Measurements from ENCODE around the gene ILKAP. TPM values are rescaled to one million over a fixed set of nuclear protein-coding genes. Genes with fewer than 3 reads are reported as not detected.

Gene ILKAP
- total RNA-seq, 2 experiments from 2014 or later: 55.3 to 56.6 TPM

GRCh38 chr2:238142382-238143205 is 60.9 kb downstream of the ILKAP start:
- POLR2A ChIA-PET: no interaction called here
- CTCF ChIA-PET: no interaction called here

GRCh38 chr2:238141541-238142318 is 61.8 kb downstream of the ILKAP start:
- ChIA-PET POLR2A (no interaction called here), CTCF (no interaction called here)

GRCh38 chr2:238140721-238141540 is 62.6 kb downstream of the ILKAP start:
- CTCF ChIA-PET: interaction anchor here (1.4 kb wide), 1 partner anchor 162 kb away, joined by 3 read pairs; no protein-coding TSS in a partner anchor
- POLR2A ChIA-PET: no interaction called here

- ChIA-PET POLR2A (no interaction called here), CTCF (interaction anchor here (1.4 kb wide), 1 partner anchor 161 kb away, joined by 3 read pairs; no protein-coding TSS in a partner anchor)
These were observed 63.5 kb downstream of the ILKAP start for GRCh38 chr2:238140040-238140439.

GRCh38 chr2:238139196-238140039 is 64.1 kb downstream of the ILKAP start:
- CTCF ChIA-PET: interaction anchor here (0.7 to 1.4 kb wide), 3 partner anchors 28 to 160 kb away, joined by 3 to 4 read pairs (median 3); no protein-coding TSS in a partner anchor
- POLR2A ChIA-PET: no interaction called here

GRCh38 chr2:238138331-238139195 is 64.9 kb downstream of the ILKAP start, which contains the start of gene KLHL30:
Gene KLHL30, plus strand, starts transcription at chr2:238138668. Its CDS starts 2,087 bp downstream, at chr2:238140755.
- CTCF ChIA-PET: interaction anchor here (0.7 to 0.8 kb wide), 3 partner anchors 27 to 169 kb away, joined by 3 to 4 read pairs (median 3); no protein-coding TSS in a partner anchor
- POLR2A ChIA-PET: no interaction called here

GRCh38 chr2:238137885-238138284 is 65.6 kb downstream of the ILKAP start:
- POLR2A ChIA-PET: no interaction called here
- CTCF ChIA-PET: interaction anchor here (0.8 kb wide), 1 partner anchor 168 kb away, joined by 3 read pairs; no protein-coding TSS in a partner anchor

GRCh38 chr2:238136820-238137537 is 66.5 kb downstream of the ILKAP start:
- POLR2A ChIA-PET: no interaction called here
- CTCF ChIA-PET: interaction anchor here (0.6 kb wide), 1 partner anchor 143 kb away, joined by 3 read pairs; no protein-coding TSS in a partner anchor

GRCh38 chr2:238135601-238136150 is 67.8 kb downstream of the ILKAP start:
- ChIA-PET CTCF (no interaction called here), POLR2A (no interaction called here)

- POLR2A ChIA-PET: no interaction called here
These were observed 69.1 kb downstream of the ILKAP start for GRCh38 chr2:238134393-238134785.

GRCh38 chr2:238133499-238134392 is 69.7 kb downstream of the ILKAP start:
- ChIA-PET POLR2A (no interaction called here), CTCF (no interaction called here)

More at GRCh38 chr2:238134393-238134785, 69.1 kb downstream of the ILKAP start:
- CTCF ChIA-PET: no interaction called here

- CTCF ChIA-PET: no interaction called here
These were observed 70.7 kb downstream of the ILKAP start for GRCh38 chr2:238132463-238133450.

GRCh38 chr2:238131761-238132462 is 71.6 kb downstream of the ILKAP start:
- CTCF ChIA-PET: no interaction called here
- POLR2A ChIA-PET: no interaction called here

More at GRCh38 chr2:238132463-238133450, 70.7 kb downstream of the ILKAP start:
- POLR2A ChIA-PET: no interaction called here
